GM12892 (cell line): ENCODE data around the gene FAM50B.

Experiments
- POLR2A ChIP-seq: IDR thresholded peaks from 2 replicates; pipeline ENCODE4 v1.6.1; 2011; ENCODE audit warnings: low read depth, low read length, control low read depth
- POLR2AphosphoS5 ChIP-seq: IDR thresholded peaks from 2 replicates; pipeline ENCODE4 v1.6.1; 2011; ENCODE audit warnings: low read depth, low read length, control low read depth
- TAF1 ChIP-seq: IDR thresholded peaks from 2 replicates; pipeline ENCODE4 v1.6.1; 2011; ENCODE audit warnings: low read depth, mild to moderate bottlenecking, control low read depth, low read length, borderline replicate concordance

GRCh38 chr6:3893917-3894316, 44.7 kb downstream of the FAM50B start:
- TF ChIP-seq POLR2A (no peak), TAF1 (no peak), POLR2AphosphoS5 (no peak)
